HG02852 (cell line): ENCODE data around the gene CEP112.

Experiments
- ATAC-seq: cut with Tn5 transposase; IDR thresholded peaks from one replicate; pipeline ENCODE4 v1.9.1; 2021; ENCODE audit warnings: mild to moderate bottlenecking, moderate library complexity; ENCODE audit not compliant: unreplicated experiment

CEP112 gene

GRCh38 chr17:65626451-65626850, 565.5 kb downstream of the CEP112 start:
- ATAC-seq, result no peak

GRCh38 chr17:65618516-65618915, 573.4 kb downstream of the CEP112 start:
- ATAC-seq, result no peak

- no peak for ATAC-seq
Measured at GRCh38 chr17:65617496-65617895, 574.4 kb downstream of the CEP112 start.

GRCh38 chr17:65609749-65610148, 582.2 kb downstream of the CEP112 start:
- ATAC-seq, result no peak

- ATAC-seq, result no peak
Measured at GRCh38 chr17:65609286-65609685, 582.6 kb downstream of the CEP112 start.

- ATAC-seq, result no peak
Measured at GRCh38 chr17:65604070-65604469, 587.9 kb downstream of the CEP112 start.

GRCh38 chr17:65601881-65602280, 590.1 kb downstream of the CEP112 start:
- ATAC-seq, result no peak

GRCh38 chr17:65601145-65601544, 590.8 kb downstream of the CEP112 start:
- ATAC-seq, result no peak

GRCh38 chr17:65600518-65600917, 591.4 kb downstream of the CEP112 start:
- no peak for ATAC-seq

GRCh38 chr17:65599650-65600049, 592.3 kb downstream of the CEP112 start:
- no peak for ATAC-seq

GRCh38 chr17:65598746-65599145, 593.2 kb downstream of the CEP112 start:
- no peak for ATAC-seq

- ATAC-seq, result no peak
Measured at GRCh38 chr17:65595071-65595656, 596.8 kb downstream of the CEP112 start.

GRCh38 chr17:65593855-65594845, 597.8 kb downstream of the CEP112 start:
- ATAC-seq, result no peak

- no peak for ATAC-seq
Measured at GRCh38 chr17:65593092-65593854, 598.7 kb downstream of the CEP112 start.

- ATAC-seq, result no peak
Measured at GRCh38 chr17:65592125-65592965, 599.6 kb downstream of the CEP112 start.

- ATAC-seq, result no peak
Measured at GRCh38 chr17:65589321-65589720, 602.6 kb downstream of the CEP112 start.

GRCh38 chr17:65588181-65588808, 603.6 kb downstream of the CEP112 start:
- no peak for ATAC-seq

- ATAC-seq, result no peak
Measured at GRCh38 chr17:65587534-65588180, 604.3 kb downstream of the CEP112 start.

- no peak for ATAC-seq
Measured at GRCh38 chr17:65586899-65587298, 605.0 kb downstream of the CEP112 start.
